HG02588 (cell line): Measurements from ENCODE around the gene ST6GALNAC2.
"Not testable (repeated sequence)": the region's sequence is repeated elsewhere in the genome, so short reads cannot be mapped to it uniquely, and the experiment has no call there.

Experiments used
- ATAC-seq: cut with Tn5 transposase; IDR thresholded peaks from one replicate; pipeline ENCODE4 v1.9.1; 2021; ENCODE audit warnings: mild to moderate bottlenecking, moderate library complexity; ENCODE audit not compliant: unreplicated experiment

Gene ST6GALNAC2

DNA sequence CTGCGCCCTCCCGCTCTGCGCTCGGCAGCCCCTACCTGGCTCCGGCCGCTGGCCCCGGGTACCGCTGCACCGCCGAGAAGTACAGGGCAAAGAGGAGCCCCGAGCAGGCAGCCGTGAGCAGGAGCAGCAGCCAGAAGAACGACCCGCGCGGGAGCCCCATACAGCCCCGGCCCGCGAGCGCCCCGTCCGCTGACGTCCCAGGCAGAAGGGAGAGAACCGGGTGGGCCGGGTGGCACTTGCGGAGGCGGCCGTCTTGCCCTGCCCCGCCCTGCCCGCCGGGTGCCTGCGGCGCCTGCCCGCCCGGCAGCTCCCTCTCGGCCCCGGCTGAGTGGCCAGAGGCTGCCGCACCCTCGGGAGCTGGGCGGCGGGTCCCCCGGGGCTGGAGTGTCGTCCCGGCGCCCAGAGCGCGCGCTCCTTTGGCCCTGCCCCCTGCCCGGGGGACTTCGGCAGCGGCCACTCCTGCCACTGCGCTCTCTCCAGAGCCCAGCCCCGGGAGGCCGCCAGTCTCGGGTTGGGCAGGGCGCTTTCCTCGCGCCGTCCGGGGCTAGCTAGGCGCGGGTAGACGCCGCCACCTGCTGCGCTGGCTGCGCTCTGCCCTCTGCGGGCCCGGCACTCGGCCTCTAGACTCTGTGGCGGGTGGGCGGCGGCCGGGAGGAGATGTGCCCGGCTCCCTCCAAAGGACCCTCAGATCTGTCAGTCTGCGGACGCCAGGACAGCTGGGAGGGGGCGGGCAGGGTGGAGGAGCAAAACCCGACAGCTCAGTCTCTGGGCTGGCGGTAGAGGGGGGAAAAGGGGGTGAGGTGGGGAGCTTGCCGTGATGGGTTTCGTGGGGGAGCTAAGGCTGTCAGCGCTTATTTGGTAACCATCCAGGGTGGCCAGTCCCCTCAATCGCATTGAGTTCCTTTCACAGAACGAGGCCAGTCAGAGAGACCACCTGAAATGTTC lies at the start of gene ST6GALNAC2:
ST6GALNAC2 (minus strand) TSS at position 212 of the 945 bp plus-strand sequence; CDS start at position 160, 52 bp downstream.
- no peak for ATAC-seq

GRCh38 chr17:76635039-76635438 lies 49.4 kb upstream of the ST6GALNAC2 start:
- ATAC-seq, result no peak

DNA sequence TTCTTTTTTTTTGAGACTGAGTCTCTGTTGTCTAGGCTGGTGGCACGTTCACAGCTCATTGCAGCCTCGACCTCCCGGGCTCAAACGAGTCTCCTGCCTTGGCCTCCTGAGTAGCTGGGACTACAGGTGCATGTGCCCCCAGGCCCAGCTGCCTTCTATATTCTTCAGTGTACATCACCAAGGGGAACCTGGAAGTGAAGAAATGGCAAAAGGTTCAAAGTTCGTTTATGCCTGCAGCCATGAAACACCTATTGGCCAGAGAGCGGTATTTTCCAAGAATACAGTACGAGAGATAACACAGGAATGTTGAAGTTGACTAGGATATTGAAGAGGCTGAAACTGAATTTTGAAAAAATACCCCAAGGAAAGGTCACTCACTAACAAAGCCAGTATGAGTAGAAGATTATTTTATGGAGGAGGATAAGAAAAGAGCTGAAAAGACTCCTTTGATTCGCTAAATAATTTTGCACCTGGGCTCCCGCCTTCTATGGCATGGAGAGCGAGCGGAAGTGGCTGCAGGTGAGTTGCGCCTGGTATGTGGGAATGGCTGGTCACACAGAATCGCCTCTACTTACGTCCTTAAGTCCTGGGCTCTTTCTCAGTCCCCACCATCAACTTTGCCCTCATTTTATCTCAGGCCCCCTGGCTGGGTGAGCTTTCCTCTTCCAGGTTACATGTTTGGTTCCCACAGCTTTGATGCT lies 48.1 kb upstream of the ST6GALNAC2 start:
- ATAC-seq, result no peak

DNA sequence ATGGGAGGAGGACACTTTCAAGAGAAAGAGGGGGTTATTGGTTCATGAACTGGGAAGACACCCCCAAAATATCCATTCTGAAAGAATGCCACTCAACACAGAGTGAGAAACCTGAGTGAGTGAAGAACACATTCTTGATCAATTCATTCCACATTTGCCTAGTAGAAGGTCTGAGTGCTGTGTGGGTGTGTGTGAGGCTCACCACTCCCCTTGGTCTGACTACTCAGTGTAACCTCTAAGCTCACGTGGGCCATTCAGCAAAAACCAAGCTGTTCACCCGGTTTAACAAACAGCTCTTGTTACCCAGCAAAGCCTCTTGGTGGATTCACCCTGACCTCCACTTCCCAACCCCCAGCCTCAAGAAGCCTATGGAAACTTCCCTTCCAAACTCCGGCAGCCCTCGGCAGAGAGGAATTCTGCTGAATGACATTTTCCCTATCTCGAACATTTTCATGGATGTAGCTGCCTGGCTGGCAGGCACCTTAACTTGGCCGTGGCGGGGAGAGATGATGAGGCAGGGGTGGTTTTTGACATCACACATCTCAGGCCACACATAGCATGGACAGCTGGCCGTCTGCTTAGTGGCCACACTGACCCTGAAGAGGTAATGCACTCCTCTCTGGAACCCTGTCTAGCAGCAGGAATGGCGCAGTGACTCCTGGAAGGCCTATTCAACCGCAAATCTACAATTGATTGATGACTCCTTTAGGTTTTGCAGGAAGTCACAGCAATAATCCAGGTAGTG lies 46.3 kb upstream of the ST6GALNAC2 start:
- no peak for ATAC-seq

- ATAC-seq, result no peak
Observed at GRCh38 chr17:76630151-76630550, 44.5 kb upstream of the ST6GALNAC2 start.

DNA sequence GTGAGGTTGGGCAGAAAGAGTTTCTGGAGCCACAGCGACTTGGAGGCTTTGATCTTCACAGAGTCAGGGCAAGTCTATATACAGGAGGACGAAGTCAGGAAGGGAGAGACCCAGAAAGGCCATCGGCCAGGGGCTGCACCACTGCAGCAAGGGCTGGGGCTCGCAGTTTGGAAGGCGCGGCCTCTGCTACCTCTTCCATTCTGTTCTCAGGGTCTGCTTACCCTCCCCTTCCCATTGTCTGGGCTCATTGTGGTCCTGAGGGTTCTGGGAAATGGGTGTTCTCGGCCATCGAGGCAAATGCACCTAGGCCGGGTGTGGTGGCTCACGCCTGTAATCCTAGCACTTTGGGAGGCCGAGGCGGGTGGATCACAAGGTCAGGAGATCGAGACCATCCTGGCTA lies 41.9 kb upstream of the ST6GALNAC2 start:
- ATAC-seq, result no peak

DNA sequence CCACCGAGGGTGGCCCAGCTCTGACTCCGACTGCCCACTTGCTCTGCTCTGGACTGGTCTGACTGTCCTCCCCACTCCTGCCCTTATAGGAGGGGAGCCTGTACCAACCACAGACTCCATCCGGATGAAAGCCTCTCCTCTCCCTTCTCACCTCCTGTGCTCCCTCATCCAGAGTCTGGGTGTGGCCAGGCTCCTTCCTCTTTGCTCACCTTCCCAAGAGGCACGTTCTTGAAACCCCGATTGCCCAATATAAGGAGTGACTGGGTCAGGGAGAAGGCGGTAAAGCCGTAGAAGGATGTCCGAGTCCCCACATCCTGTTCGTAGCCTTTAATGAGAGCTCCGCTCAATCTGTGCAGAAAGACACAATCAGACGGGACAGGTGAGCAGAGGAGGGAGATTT lies 40.8 kb upstream of the ST6GALNAC2 start:
- no peak for ATAC-seq

DNA sequence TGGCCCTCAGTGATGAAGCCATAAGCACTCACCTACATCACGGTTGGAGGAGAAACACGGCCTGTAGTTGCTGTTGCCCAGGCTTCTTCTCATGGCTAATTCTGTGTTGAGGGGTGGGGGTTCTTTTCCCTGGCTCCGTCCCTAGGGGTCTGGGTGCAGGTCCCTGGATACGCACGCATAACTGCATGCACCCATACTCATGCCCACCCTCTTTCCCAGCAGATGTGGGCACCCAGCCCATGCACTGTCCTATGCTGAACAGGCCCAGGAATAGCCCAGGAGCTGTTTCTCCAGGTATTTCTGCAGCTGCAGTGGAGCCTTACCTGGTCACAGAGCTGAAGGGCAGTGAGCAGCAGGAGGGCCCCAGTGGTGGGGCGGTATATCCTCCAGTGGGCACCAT lies 39.8 kb upstream of the ST6GALNAC2 start:
- no peak for ATAC-seq

GRCh38 chr17:76623271-76624146 lies 37.8 kb upstream of the ST6GALNAC2 start:
- ATAC-seq, result no peak

- ATAC-seq, result no peak
Observed at GRCh38 chr17:76617838-76618237, 32.2 kb upstream of the ST6GALNAC2 start.

DNA sequence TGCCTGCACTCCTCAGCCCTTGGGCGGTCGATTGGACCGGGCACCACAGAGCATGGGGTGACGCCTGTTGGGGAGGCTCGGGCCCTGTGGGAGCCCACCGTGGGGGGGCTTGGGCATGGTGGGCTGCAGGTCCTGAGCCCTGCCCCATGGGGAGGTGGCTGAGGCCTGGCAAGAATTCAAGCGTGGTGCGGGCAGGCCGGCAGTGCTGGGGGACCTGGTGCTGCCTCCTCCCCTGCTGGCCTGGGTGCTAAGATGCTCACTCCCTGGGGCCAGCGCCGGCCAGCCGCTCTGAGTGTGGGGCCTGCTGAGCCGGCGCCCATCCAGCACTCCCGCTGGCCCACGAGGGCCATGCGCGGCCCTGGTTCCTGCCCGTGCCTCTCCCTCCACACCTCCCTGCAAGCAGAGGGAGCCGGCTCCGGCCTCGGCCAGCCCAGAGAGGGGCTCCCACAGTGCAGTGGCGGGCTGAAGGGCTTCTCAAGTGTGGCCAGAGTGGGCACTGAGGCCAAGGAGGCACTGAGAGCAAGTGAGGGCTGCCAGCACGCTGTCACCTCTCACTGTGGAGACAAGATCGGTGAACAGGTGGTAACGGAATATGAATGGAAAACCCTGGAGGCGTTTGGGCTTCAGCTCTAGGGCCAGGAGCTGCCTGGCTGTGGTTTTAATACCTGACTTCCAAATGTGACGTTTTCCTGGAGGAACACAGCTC lies 29.4 kb upstream of the ST6GALNAC2 start:
- no peak for ATAC-seq

DNA sequence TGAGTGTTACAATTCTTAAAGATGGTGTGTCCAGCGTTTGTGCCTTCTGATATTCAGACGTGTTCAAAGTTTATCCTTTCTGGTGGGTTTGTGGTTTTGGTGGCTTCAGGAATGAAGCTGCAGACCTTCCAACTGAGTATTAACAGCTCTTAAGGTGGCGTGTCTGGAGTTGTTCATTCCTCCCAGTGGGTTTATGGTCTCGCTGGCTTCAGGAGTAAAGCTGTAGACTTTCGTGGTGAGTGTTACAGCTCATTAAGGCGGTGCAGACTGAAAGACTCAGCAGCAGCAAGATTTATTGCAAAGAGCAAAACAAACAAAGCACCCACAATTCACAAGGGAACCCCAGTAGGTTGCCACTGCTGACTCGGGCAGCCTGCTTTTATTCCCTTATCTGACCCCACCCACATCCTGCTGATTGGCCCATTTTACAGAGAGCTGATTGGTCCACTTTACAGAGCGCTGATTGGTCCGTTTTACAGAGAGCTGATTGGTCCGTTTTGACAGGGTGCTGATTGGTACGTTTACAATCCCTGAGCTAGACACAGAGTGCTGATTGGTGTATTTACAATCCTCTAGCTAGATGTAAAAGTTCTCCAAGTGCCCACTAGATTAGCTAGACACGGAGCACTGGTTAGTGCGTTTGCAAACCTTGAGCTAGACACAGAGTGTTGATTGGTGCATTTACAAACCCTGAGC lies 28.6 kb upstream of the ST6GALNAC2 start:
- ATAC-seq, result not testable (repeated sequence)

DNA sequence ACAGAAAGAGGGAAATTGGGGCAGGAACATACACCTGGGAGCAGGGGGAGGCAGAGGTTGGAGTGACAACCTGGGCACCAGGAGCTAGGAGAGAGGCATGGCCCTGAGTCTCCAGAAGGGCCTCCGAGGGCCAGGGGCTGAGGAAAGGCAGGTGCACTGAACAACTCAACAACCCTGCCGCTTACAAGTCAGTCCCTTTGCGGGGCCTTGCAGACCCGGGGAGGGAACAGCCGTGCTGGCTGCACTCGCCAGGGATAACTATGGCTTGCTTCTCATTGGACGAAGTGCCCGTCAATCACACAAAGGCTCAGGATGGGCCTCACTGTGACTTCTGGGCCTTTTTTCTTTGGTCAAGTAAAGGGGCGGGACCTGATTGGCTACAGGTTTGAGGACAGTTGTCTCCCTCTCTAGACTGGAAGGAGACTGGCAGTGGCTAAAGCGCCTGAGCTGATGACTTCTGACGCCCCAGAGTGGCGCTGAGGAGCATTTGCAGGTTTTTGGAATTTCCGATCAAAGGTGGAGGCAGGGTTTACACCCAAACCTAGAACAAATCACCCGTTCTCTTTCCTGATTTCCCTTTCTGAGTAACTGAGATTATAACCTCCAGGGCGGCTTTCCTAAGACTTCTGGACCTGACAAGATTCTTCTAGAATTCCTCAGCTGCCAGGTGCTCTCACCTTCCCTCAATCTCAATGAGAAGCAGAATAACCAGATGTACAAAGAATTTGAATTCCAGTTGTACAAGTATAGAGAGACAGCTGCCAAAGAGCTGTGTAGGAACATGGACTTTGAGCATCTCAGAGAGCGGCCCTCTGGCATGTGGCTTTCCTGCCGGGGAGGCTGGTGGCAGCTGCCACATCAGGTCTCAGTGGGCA lies 27.6 kb upstream of the ST6GALNAC2 start:
- ATAC-seq, result no peak

DNA sequence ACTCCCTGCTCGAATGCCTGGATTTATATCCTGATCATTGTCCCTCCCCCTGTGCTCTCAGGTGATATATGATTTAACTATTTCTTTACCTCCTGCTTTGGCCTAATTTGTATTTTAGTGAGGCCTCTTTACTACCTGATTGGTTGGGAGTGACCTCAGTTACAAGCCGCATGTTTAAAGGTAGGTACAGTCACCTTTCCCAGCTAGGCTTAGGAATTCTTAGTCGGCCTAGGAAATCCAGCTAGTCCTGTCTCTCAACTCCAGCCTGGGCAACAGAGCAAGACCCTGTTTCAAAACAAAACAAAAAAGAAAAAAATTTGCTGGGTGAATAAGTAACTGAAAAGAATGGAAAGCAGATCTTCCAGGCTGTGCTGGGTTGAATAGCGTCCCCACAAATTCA lies 26.8 kb upstream of the ST6GALNAC2 start:
- no peak for ATAC-seq

DNA sequence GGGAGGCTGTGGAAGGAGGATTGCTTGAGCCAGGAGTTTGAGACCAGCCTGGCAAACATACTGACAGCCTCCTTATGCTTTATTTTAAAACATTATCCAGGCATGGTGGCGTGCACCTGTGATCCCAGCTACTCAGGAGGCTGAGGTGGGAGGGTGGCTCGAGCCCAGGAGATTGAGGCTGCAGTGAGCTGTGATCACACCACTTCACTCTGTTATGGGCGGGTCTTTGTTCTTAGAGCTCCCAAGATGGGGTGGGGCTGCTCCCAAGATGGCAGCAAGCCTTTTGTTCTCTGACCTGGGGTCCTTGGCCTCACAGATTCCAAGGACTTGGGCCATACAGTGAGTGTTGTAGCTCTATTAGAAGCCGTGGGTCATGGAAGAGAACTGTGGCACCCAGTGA lies 26.1 kb upstream of the ST6GALNAC2 start:
- ATAC-seq, result no peak

GRCh38 chr17:76611080-76611749 lies 25.6 kb upstream of the ST6GALNAC2 start:
- ATAC-seq, result not testable (repeated sequence)

DNA sequence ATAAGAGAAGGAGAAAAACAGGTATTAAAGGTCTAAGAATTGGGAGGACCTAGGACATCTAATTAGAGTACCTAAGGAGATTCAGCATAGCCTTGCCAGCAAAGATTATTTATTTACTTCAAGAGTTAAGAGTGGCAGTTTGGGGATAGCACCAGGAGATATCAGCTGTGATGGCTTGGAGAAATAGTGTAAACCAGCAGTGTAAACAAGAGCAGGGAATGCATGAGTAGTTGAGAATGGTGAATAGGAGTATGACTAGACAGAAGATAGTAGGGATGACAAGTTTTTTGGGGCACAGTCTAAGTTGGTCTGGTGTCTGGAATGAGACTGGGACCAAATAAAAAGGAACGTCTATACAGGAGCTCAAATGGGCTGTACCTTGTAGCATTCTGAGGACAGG lies 21.0 kb upstream of the ST6GALNAC2 start:
- ATAC-seq, result not testable (repeated sequence)

- ATAC-seq, result no peak
Observed at GRCh38 chr17:76601065-76601464, 15.4 kb upstream of the ST6GALNAC2 start.
